PC-3 (cell line): ENCODE results near the gene PHC3. TPM values are rescaled to one million over a fixed set of nuclear protein-coding genes. Genes with fewer than 3 reads are reported as not detected.

Source experiments
- ATAC-seq: fragments of 200-7000 bp; cut with Tn5 transposase; 2 replicates; pipeline ENCODE4 v1.9.1; 2020; ENCODE audit warnings: mild to moderate bottlenecking, moderate library complexity
- BruUV-seq: library from RNA; stranded (reverse); fragments of 400-500 nt; replicated peaks from 2 replicates; lab custom pipeline; 2021; lab: Mats Ljungman, UMichigan
- CTCF ChIA-PET: fragments of 300-600 bp; sonication (Branson Sonifier 250); formaldehyde crosslinking; loops from one replicate; lab custom pipeline; 2022; ENCODE audit warnings: antibody characterized with exemption; lab: Charles Lee
- POLR2A ChIA-PET: fragments of 300-600 bp; sonication (Branson Sonifier 250); formaldehyde crosslinking; loops from one replicate; lab custom pipeline; 2022; ENCODE audit warnings: antibody characterized with exemption; ENCODE audit not compliant: unreplicated experiment; lab: Charles Lee
- DNase-seq: peaks from one replicate; pipeline ENCODE4 v3.0.0-alpha.2; 2015
- H2AFZ ChIP-seq: fragments of 300-600 bp; sonication (generic); 2 replicates; pipeline ENCODE4 v1.6.0; 2016; ENCODE audit warnings: antibody characterized with exemption, low read length
- H3F3A ChIP-seq: fragments of 300-600 bp; sonication (generic); one replicate; pipeline ENCODE4 v1.6.0; 2017; ENCODE audit warnings: antibody characterized with exemption, low read length, control low read depth, mild to moderate bottlenecking; ENCODE audit not compliant: unreplicated experiment
- H3K27ac ChIP-seq: fragments of 300-600 bp; sonication (generic); 2 replicates; pipeline ENCODE4 v1.5.1; 2016; ENCODE audit warnings: mild to moderate bottlenecking, low read length
- H3K27me3 ChIP-seq: fragments of 300-600 bp; sonication (generic); 2 replicates; pipeline ENCODE4 v1.6.1; 2016; ENCODE audit warnings: low read length, mixed read lengths
- H3K36me3 ChIP-seq: fragments of 300-600 bp; sonication (generic); 2 replicates; pipeline ENCODE4 v1.6.1; 2016; ENCODE audit warnings: low read depth, mixed run types, low read length, mixed read lengths
- H3K4me1 ChIP-seq: fragments of 300-600 bp; sonication (generic); 2 replicates; pipeline ENCODE4 v1.5.1; 2016; ENCODE audit warnings: low read length; ENCODE audit not compliant: insufficient read depth
- H3K4me2 ChIP-seq: fragments of 300-600 bp; sonication (generic); 2 replicates; pipeline ENCODE4 v1.6.0; 2016; ENCODE audit warnings: low read length
- H3K4me3 ChIP-seq: fragments of 300-600 bp; sonication (generic); 2 replicates; pipeline ENCODE4 v1.5.1; 2016; ENCODE audit warnings: mild to moderate bottlenecking, low read length, mixed read lengths
- H3K79me2 ChIP-seq: fragments of 300-600 bp; sonication (generic); 2 replicates; pipeline ENCODE4 v1.6.1; 2017; ENCODE audit warnings: low read length, mixed read lengths
- H3K9ac ChIP-seq: fragments of 300-600 bp; sonication (generic); 2 replicates; pipeline ENCODE4 v1.6.0; 2016; ENCODE audit warnings: mild to moderate bottlenecking, low read length
- H3K9me2 ChIP-seq: fragments of 300-600 bp; sonication (generic); replicated peaks from 2 replicates; pipeline ENCODE4 v1.6.1; 2016; ENCODE audit warnings: mixed run types, low read length, mixed read lengths
- H3K9me3 ChIP-seq: fragments of 300-600 bp; sonication (generic); 2 replicates; pipeline ENCODE4 v1.6.1; 2016; ENCODE audit warnings: low read length, mixed read lengths
- H4K20me1 ChIP-seq: fragments of 300-600 bp; sonication (generic); 2 replicates; pipeline ENCODE4 v1.6.1; 2016; ENCODE audit warnings: low read length, mixed read lengths
- CTCF ChIP-seq: fragments of 300-600 bp; sonication (generic); conservative IDR thresholded peaks from 2 replicates; pipeline ENCODE4 v1.5.1; 2017; ENCODE audit warnings: antibody characterized with exemption, low read depth, mild to moderate bottlenecking, low read length
- EZH2 ChIP-seq: fragments of 300-600 bp; sonication (generic); IDR thresholded peaks from one replicate; pipeline ENCODE4 v1.6.1; 2017; ENCODE audit warnings: antibody characterized with exemption, mild to moderate bottlenecking, low read length; ENCODE audit not compliant: unreplicated experiment
- EZH2phosphoT487 ChIP-seq: fragments of 300-600 bp; sonication (generic); IDR thresholded peaks from 2 replicates; pipeline ENCODE4 v1.6.1; 2018; ENCODE audit warnings: mild to moderate bottlenecking, antibody characterized with exemption, low read length, borderline replicate concordance
- intact Hi-C: fragments of 100-400 bp; cut with micrococcal nuclease; formaldehyde crosslinking; loops from 2 replicates; pipeline ENCODE4 v1.9.0; 2023
- total RNA-seq: library from RNA; depleted of rRNA; stranded (reverse); fragments of >200 nt; gene quantifications from 2 replicates; pipeline ENCODE4 v1.2.3, GENCODE V29; 2014

The PHC3 gene
- total RNA-seq, 1 experiment from 2014 or later: 7.5 TPM

DNA sequence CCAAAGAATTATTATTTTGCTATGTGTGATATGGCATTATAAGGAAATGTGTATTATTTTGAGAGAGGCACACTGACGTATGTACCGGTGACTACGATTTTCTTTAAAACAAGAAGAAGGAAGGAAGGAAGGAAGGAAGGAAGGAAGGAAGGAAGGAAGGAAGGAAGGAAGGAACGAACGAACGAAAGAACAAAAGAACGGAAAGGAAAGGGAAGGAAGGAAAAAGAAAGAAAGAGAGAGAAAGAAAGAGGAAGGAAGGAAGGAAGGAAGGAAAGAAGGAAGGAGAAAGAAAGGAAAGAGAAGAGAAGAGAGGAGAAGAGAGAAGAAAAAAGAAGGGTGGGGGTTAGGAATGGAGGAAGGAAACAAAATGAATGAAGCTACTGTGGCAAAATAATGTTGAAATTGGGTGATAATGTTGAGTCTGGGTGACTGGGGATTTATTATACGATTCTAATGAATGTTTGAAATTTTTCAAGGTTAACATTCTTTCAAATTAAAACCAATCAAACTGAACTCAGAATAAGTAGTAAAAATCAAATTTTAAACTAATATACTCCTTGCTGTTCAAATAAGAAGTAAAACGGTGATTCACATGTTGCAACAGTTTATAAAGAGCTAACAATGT lies 70.3 kb downstream of the PHC3 start:
- BruUV-seq: no TSS peak
- ChIA-PET CTCF (interaction anchor here (0.6 kb wide), 1 partner anchor 10 kb away, joined by 3 read pairs; no protein-coding TSS in a partner anchor), POLR2A (no interaction called here)
- Histone ChIP-seq H3K36me3 (peaks cover 29% of the 10 kb centered on the region), H3K27ac (no peak overlapping the region), H3F3A (no peaks in the 10 kb centered on the region), H3K27me3 (no peaks in the 10 kb centered on the region), H2AFZ (no peak overlapping the region), H3K4me1 (no peaks in the 10 kb centered on the region), H3K79me2 (no peaks in the 10 kb centered on the region), H3K9me3 (no peaks in the 10 kb centered on the region), H3K9me2 (no peaks in the 10 kb centered on the region), H3K4me3 (no peak overlapping the region), H3K9ac (no peak overlapping the region), H3K4me2 (no peak overlapping the region), H4K20me1 (no peaks in the 10 kb centered on the region)
- no peak for DNase-seq
- TF ChIP-seq EZH2phosphoT487 (no peak), EZH2 (no peak), CTCF (no peak)
- ATAC-seq: no peak
- intact Hi-C loops: no loop called here

GRCh38 chr3:170109579-170110293 lies 71.8 kb downstream of the PHC3 start:
- Histone ChIP-seq H3K4me2 (no peak overlapping the region), H3K27ac (no peak overlapping the region), H3K9me3 (no peaks in the 10 kb centered on the region), H3K79me2 (no peaks in the 10 kb centered on the region), H3K4me1 (no peaks in the 10 kb centered on the region), H3F3A (no peaks in the 10 kb centered on the region), H3K27me3 (no peaks in the 10 kb centered on the region), H3K36me3 (peaks cover 24% of the 10 kb centered on the region), H4K20me1 (no peaks in the 10 kb centered on the region), H3K9me2 (no peaks in the 10 kb centered on the region), H2AFZ (no peak overlapping the region), H3K9ac (no peak overlapping the region), H3K4me3 (no peak overlapping the region)
- DNase-seq (no peak), ATAC-seq (no peak)
- POLR2A ChIA-PET: no interaction called here
- intact Hi-C loops: no loop called here
- BruUV-seq: no TSS peak
- TF ChIP-seq CTCF (no peak), EZH2phosphoT487 (no peak), EZH2 (no peak)
- CTCF ChIA-PET: no interaction called here

DNA sequence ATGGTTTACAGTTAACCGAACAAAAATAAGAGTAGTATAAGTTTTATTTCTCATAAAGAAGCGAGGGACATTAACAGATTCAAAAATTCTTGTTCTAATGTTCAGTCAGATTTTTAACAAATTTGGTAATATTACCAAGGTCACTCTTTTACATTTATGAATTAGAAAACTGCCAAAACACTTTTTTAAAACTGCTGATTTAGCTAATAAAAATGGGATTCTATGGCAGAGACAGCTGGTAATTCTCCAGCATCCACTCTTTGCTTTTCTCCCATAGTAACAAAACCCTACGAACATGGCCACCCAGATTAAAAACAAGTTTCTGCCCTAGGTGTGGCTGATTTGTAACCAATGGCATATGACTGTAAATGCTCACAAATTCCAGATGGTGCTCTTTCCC lies 72.6 kb downstream of the PHC3 start:
- ChIA-PET CTCF (no interaction called here), POLR2A (no interaction called here)
- no peak for DNase-seq
- H4K20me1 ChIP-seq: no peaks in the 10 kb centered on the region
- no TSS peak for BruUV-seq
- peaks cover 24% of the 10 kb centered on the region for H3K36me3 ChIP-seq
- no peak for ATAC-seq
- H3K4me2 ChIP-seq: no peak overlapping the region
- H3K79me2 ChIP-seq: no peaks in the 10 kb centered on the region
- H3K9me2 ChIP-seq: no peaks in the 10 kb centered on the region
- intact Hi-C loops: no loop called here
- no peaks in the 10 kb centered on the region for H3F3A ChIP-seq
- no peak overlapping the region for H3K9ac ChIP-seq
- no peak overlapping the region for H2AFZ ChIP-seq
- no peaks in the 10 kb centered on the region for H3K4me1 ChIP-seq
- no peak overlapping the region for H3K27ac ChIP-seq
- no peaks in the 10 kb centered on the region for H3K27me3 ChIP-seq
- TF ChIP-seq EZH2 (no peak), EZH2phosphoT487 (no peak), CTCF (no peak)
- no peaks in the 10 kb centered on the region for H3K9me3 ChIP-seq
- H3K4me3 ChIP-seq: no peak overlapping the region
